HL-60 (cell line): ENCODE measurements around the gene OGFR.

ENCODE experiments used
- DNase-seq, 2 experiments: peaks; one replicate each; pipeline ENCODE4 v3.0.0-alpha.2; 2010 to 2020; ENCODE audit warnings: low read depth in 1 of 2, low spot score in 1 of 2
- H3K27ac ChIP-seq: fragments of 250-450 bp; sonication (Bioruptor Pico); replicated peaks from 2 replicates; pipeline ENCODE4 v1.5.1; 2020; ENCODE audit warnings: mild to moderate bottlenecking, moderate library complexity
- H3K27me3 ChIP-seq: fragments of 250-450 bp; sonication (Bioruptor Pico); 2 replicates; pipeline ENCODE4 v1.5.1; 2021; ENCODE audit warnings: mild to moderate bottlenecking, moderate library complexity; ENCODE audit not compliant: insufficient read depth, poor library complexity, severe bottlenecking
- H3K4me3 ChIP-seq: replicated peaks from 2 replicates; pipeline ENCODE4 v1.5.1; 2011; ENCODE audit warnings: mild to moderate bottlenecking, control low read depth, low read length; ENCODE audit not compliant: insufficient read depth
- CTCF ChIP-seq: IDR thresholded peaks from one replicate; pipeline ENCODE4 v1.5.1; 2011; ENCODE audit warnings: low read length, control low read depth, inconsistent platforms; ENCODE audit not compliant: insufficient read depth
- GABPA ChIP-seq: IDR thresholded peaks from 2 replicates; pipeline ENCODE4 v1.6.1; 2012; ENCODE audit warnings: low read depth
- POLR2AphosphoS5 ChIP-seq: IDR thresholded peaks from 2 replicates; pipeline ENCODE4 v1.6.1; 2012; ENCODE audit warnings: low read depth
- REST ChIP-seq: IDR thresholded peaks from 2 replicates; pipeline ENCODE4 v1.6.1; 2012; ENCODE audit warnings: low read depth; ENCODE audit not compliant: insufficient replicate concordance
- SPI1 ChIP-seq: IDR thresholded peaks from 2 replicates; pipeline ENCODE4 v1.6.1; 2012; ENCODE audit warnings: low read depth, mild to moderate bottlenecking, borderline replicate concordance

OGFR gene

GRCh38 chr20:62762801-62763368 lies 41.8 kb upstream of the OGFR start:
- H3K27ac ChIP-seq = no peak overlapping the region
- no peak for DNase-seq
- H3K27me3 ChIP-seq = no peaks in the 10 kb centered on the region
- no peak for TF ChIP-seq POLR2AphosphoS5
- TF ChIP-seq REST = no peak
- no peak for TF ChIP-seq CTCF
- no peak for TF ChIP-seq SPI1
- no peak for TF ChIP-seq GABPA
- H3K4me3 ChIP-seq = no peak overlapping the region

GRCh38 chr20:62763404-62763803 lies 41.2 kb upstream of the OGFR start:
- Histone ChIP-seq H3K27ac (no peak overlapping the region), H3K27me3 (no peaks in the 10 kb centered on the region), H3K4me3 (no peak overlapping the region)
- TF ChIP-seq GABPA = no peak
- TF ChIP-seq POLR2AphosphoS5 = no peak
- no peak for TF ChIP-seq CTCF
- TF ChIP-seq SPI1 = no peak
- no peak for TF ChIP-seq REST
- DNase-seq = no peak

- TF ChIP-seq REST = no peak
- no peak for TF ChIP-seq POLR2AphosphoS5
- TF ChIP-seq SPI1 = no peak
- no peak for TF ChIP-seq CTCF
- no peak for TF ChIP-seq GABPA
- Histone ChIP-seq H3K27me3 (no peaks in the 10 kb centered on the region), H3K4me3 (no peak overlapping the region), H3K27ac (no peak overlapping the region)
- no peak for DNase-seq
Observed at GRCh38 chr20:62764156-62764935, 40.3 kb upstream of the OGFR start.
